HEK293 (cell line): ENCODE data around the gene ACAP1.

Source experiments
- CTCF ChIA-PET: fragments of 350-600 bp; formaldehyde crosslinking; extraction: SDS; loops from one replicate; lab custom pipeline; 2021; ENCODE audit warnings: antibody characterized with exemption; lab: Yijun Ruan, JAX
- POLR2A ChIA-PET: fragments of 300-600 bp; formaldehyde crosslinking; extraction: SDS; loops from one replicate; lab custom pipeline; 2020; ENCODE audit warnings: antibody characterized with exemption, inconsistent platforms; lab: Yijun Ruan, JAX
- H3K27ac ChIP-seq: fragments of 200-500 bp; sonication (Bioruptor generic); 2 replicates; pipeline ENCODE4 v1.5.1; 2014; ENCODE audit warnings: low read depth, low read length, control low read depth, inconsistent platforms; ENCODE audit errors: extremely low read depth
- H3K36me3 ChIP-seq, 2 experiments: fragments of 200-500 bp in 1 of 2; sonication (Bioruptor generic) in 1 of 2; 1 replicate in 1 of 2; 2 replicates in 1 of 2; pipeline ENCODE4 v1.5.1; 2014 to 2017; ENCODE audit warnings: inconsistent platforms in 2 of 2, low read length in 2 of 2; ENCODE audit not compliant: control insufficient read depth in 2 of 2, insufficient read depth in 1 of 2
- H3K4me1 ChIP-seq: fragments of 200-500 bp; sonication (Bioruptor generic); 2 replicates; pipeline ENCODE4 v1.5.1; 2014; ENCODE audit warnings: mild to moderate bottlenecking, low read length, inconsistent platforms; ENCODE audit not compliant: control insufficient read depth, insufficient read depth
- H3K4me3 ChIP-seq: 2 replicates; pipeline ENCODE4 v1.5.1; 2011; ENCODE audit warnings: low read depth, mild to moderate bottlenecking, control low read depth, low read length, moderate library complexity
- H3K9me3 ChIP-seq: fragments of 200-500 bp; sonication (Bioruptor generic); 2 replicates; pipeline ENCODE4 v1.5.1; 2014; ENCODE audit warnings: low read depth, low read length, inconsistent platforms; ENCODE audit not compliant: control insufficient read depth, insufficient read depth
- BCL11B ChIP-seq: fragments of 450-650 bp; formaldehyde crosslinking; IDR thresholded peaks from 2 replicates; pipeline ENCODE4 v1.5.1; 2016; ENCODE audit warnings: low read depth, missing biosample characterization, missing genetic modification characterization
- MYNN ChIP-seq: fragments of 450-650 bp; formaldehyde crosslinking; IDR thresholded peaks from 2 replicates; pipeline ENCODE4 v1.5.1; 2016; ENCODE audit warnings: missing biosample characterization, missing genetic modification characterization, borderline replicate concordance
- SALL2 ChIP-seq: fragments of 450-650 bp; formaldehyde crosslinking; IDR thresholded peaks from 2 replicates; pipeline ENCODE4 v1.5.0; 2017; ENCODE audit warnings: missing biosample characterization, mild to moderate bottlenecking, missing genetic modification characterization, borderline replicate concordance
- SETDB1 ChIP-seq: IDR thresholded peaks from one replicate; pipeline ENCODE4 v1.6.1; 2017; ENCODE audit warnings: mild to moderate bottlenecking, low read length, moderate library complexity, mixed read lengths; ENCODE audit not compliant: insufficient read length
- ZNF138 ChIP-seq: fragments of 450-650 bp; formaldehyde crosslinking; IDR thresholded peaks from 2 replicates; pipeline ENCODE4 v1.5.1; 2016; ENCODE audit warnings: missing biosample characterization, missing genetic modification characterization, borderline replicate concordance
- ZNF23 ChIP-seq: fragments of 450-650 bp; formaldehyde crosslinking; IDR thresholded peaks from 2 replicates; pipeline ENCODE4 v1.5.1; 2016; ENCODE audit warnings: missing biosample characterization, missing genetic modification characterization, borderline replicate concordance
- ZNF302 ChIP-seq: fragments of 450-650 bp; formaldehyde crosslinking; IDR thresholded peaks from 2 replicates; pipeline ENCODE4 v1.5.1; 2016; ENCODE audit warnings: missing biosample characterization, missing genetic modification characterization, low read depth
- ZNF354C ChIP-seq: fragments of 450-650 bp; formaldehyde crosslinking; IDR thresholded peaks from 2 replicates; pipeline ENCODE4 v1.5.1; 2016; ENCODE audit warnings: missing biosample characterization, missing genetic modification characterization, low read depth, borderline replicate concordance
- ZNF423 ChIP-seq: fragments of 450-650 bp; formaldehyde crosslinking; IDR thresholded peaks from 2 replicates; pipeline ENCODE4 v1.5.1; 2016; ENCODE audit warnings: missing biosample characterization, missing genetic modification characterization
- ZNF473 ChIP-seq: fragments of 450-650 bp; formaldehyde crosslinking; IDR thresholded peaks from 2 replicates; pipeline ENCODE4 v1.5.1; 2017; ENCODE audit warnings: missing biosample characterization, missing genetic modification characterization
- ZNF549 ChIP-seq: fragments of 450-650 bp; IDR thresholded peaks from 2 replicates; pipeline ENCODE4 v1.5.1; 2018; ENCODE audit warnings: missing biosample characterization, missing genetic modification characterization, mild to moderate bottlenecking, inconsistent platforms, moderate library complexity
- ZNF558 ChIP-seq: fragments of 450-650 bp; formaldehyde crosslinking; IDR thresholded peaks from 2 replicates; pipeline ENCODE4 v1.5.1; 2016; ENCODE audit warnings: missing biosample characterization, missing genetic modification characterization
- ZNF560 ChIP-seq: fragments of 450-650 bp; formaldehyde crosslinking; IDR thresholded peaks from 2 replicates; pipeline ENCODE4 v1.5.1; 2017; ENCODE audit warnings: missing biosample characterization, missing genetic modification characterization, borderline replicate concordance
- ZNF768 ChIP-seq: fragments of 450-650 bp; formaldehyde crosslinking; IDR thresholded peaks from 2 replicates; pipeline ENCODE4 v1.5.1; 2018; ENCODE audit warnings: missing biosample characterization, mild to moderate bottlenecking, missing genetic modification characterization
- TF ChIP-seq, protein P1 (sequence below): fragments of 450-650 bp; formaldehyde crosslinking; IDR thresholded peaks from 2 replicates; pipeline ENCODE4 v1.5.1; 2016; ENCODE audit warnings: missing biosample characterization, missing genetic modification characterization, borderline replicate concordance
- TF ChIP-seq, protein P2 (sequence below): fragments of 450-650 bp; formaldehyde crosslinking; IDR thresholded peaks from 2 replicates; pipeline ENCODE4 v1.5.1; 2016; ENCODE audit warnings: missing biosample characterization, missing genetic modification characterization
- TF ChIP-seq, protein P3 (sequence below): fragments of 450-650 bp; formaldehyde crosslinking; IDR thresholded peaks from 2 replicates; pipeline ENCODE4 v1.5.1; 2016; ENCODE audit warnings: missing biosample characterization, missing genetic modification characterization
- TF ChIP-seq, protein P4 (sequence below): fragments of 450-650 bp; formaldehyde crosslinking; IDR thresholded peaks from 2 replicates; pipeline ENCODE4 v1.5.1; 2016; ENCODE audit warnings: missing biosample characterization, missing genetic modification characterization
- TF ChIP-seq, protein P5 (sequence below): fragments of 450-650 bp; formaldehyde crosslinking; conservative IDR thresholded peaks from 2 replicates; pipeline ENCODE4 v1.5.1; 2016; ENCODE audit warnings: low read depth, missing biosample characterization, missing genetic modification characterization
- TF ChIP-seq, protein P6 (sequence below): fragments of 450-650 bp; formaldehyde crosslinking; IDR thresholded peaks from 2 replicates; pipeline ENCODE4 v1.5.1; 2016; ENCODE audit warnings: missing biosample characterization, missing genetic modification characterization, borderline replicate concordance

ACAP1 gene

DNA sequence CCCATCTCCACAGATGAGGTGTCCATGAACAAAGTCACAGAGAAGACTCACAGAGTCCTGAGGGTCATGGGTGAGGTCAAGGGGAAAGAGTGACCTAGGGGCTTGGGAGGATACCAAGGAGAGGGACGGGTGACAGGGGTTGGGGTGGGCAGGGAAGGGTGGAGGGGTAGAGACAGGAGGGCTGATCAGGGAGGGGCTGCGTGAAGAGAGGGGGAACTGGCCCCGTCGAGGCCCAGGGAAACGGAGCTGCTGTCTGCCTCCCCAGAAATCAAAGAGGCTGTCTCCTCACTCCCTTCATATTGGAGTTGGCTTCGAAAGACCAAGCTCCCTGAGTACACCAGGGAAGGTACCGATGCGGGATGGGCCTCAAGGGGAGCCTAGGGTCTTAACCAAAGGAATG, 19.2 kb downstream of the ACAP1 start:
- peaks cover 9% of the 10 kb centered on the region for H3K4me1 ChIP-seq
- POLR2A ChIA-PET: interaction anchor here (0.6 to 3.4 kb wide), 12 partner anchors 26 to 228 kb away, joined by 3 to 29 read pairs (median 4); partner anchors contain the start of genes CHRNB1, MPDU1, PLSCR3 and TMEM256
- CTCF ChIA-PET: interaction anchor here (0.6 to 4.3 kb wide), 47 partner anchors 9 to 1881 kb away, joined by 3 to 87 read pairs (median 6); partner anchors contain the start of genes ACAP1, CHRNB1, FGF11 and NEURL4
- no peak overlapping the region for H3K4me3 ChIP-seq
- no peak for TF ChIP-seq SETDB1
- no peak for TF ChIP-seq ZNF558 (tag by site-specific recombination)
- TF ChIP-seq, protein P1, sequence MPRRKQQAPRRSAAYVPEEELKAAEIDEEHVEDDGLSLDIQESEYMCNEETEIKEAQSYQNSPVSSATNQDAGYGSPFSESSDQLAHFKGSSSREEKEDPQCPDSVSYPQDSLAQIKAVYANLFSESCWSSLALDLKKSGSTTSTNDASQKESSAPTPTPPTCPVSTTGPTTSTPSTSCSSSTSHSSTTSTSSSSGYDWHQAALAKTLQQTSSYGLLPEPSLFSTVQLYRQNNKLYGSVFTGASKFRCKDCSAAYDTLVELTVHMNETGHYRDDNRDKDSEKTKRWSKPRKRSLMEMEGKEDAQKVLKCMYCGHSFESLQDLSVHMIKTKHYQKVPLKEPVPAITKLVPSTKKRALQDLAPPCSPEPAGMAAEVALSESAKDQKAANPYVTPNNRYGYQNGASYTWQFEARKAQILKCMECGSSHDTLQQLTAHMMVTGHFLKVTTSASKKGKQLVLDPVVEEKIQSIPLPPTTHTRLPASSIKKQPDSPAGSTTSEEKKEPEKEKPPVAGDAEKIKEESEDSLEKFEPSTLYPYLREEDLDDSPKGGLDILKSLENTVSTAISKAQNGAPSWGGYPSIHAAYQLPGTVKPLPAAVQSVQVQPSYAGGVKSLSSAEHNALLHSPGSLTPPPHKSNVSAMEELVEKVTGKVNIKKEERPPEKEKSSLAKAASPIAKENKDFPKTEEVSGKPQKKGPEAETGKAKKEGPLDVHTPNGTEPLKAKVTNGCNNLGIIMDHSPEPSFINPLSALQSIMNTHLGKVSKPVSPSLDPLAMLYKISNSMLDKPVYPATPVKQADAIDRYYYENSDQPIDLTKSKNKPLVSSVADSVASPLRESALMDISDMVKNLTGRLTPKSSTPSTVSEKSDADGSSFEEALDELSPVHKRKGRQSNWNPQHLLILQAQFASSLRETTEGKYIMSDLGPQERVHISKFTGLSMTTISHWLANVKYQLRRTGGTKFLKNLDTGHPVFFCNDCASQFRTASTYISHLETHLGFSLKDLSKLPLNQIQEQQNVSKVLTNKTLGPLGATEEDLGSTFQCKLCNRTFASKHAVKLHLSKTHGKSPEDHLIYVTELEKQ (tag by site-specific recombination): no peak
- no peak for TF ChIP-seq ZNF23 (tag by site-specific recombination)
- TF ChIP-seq ZNF354C (tag by site-specific recombination): no peak
- TF ChIP-seq ZNF302 (tag by site-specific recombination): no peak
- no peak for TF ChIP-seq SALL2 (tag by site-specific recombination)
- TF ChIP-seq, protein P2, sequence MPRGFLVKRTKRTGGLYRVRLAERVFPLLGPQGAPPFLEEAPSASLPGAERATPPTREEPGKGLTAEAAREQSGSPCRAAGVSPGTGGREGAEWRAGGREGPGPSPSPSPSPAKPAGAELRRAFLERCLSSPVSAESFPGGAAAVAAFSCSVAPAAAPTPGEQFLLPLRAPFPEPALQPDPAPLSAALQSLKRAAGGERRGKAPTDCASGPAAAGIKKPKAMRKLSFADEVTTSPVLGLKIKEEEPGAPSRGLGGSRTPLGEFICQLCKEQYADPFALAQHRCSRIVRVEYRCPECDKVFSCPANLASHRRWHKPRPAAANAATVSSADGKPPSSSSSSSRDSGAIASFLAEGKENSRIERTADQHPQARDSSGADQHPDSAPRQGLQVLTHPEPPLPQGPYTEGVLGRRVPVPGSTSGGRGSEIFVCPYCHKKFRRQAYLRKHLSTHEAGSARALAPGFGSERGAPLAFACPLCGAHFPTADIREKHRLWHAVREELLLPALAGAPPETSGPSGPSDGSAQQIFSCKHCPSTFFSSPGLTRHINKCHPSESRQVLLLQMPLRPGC (tag by site-specific recombination): no peak
- no peak for TF ChIP-seq ZNF768 (tag by site-specific recombination)
- TF ChIP-seq, protein P3, sequence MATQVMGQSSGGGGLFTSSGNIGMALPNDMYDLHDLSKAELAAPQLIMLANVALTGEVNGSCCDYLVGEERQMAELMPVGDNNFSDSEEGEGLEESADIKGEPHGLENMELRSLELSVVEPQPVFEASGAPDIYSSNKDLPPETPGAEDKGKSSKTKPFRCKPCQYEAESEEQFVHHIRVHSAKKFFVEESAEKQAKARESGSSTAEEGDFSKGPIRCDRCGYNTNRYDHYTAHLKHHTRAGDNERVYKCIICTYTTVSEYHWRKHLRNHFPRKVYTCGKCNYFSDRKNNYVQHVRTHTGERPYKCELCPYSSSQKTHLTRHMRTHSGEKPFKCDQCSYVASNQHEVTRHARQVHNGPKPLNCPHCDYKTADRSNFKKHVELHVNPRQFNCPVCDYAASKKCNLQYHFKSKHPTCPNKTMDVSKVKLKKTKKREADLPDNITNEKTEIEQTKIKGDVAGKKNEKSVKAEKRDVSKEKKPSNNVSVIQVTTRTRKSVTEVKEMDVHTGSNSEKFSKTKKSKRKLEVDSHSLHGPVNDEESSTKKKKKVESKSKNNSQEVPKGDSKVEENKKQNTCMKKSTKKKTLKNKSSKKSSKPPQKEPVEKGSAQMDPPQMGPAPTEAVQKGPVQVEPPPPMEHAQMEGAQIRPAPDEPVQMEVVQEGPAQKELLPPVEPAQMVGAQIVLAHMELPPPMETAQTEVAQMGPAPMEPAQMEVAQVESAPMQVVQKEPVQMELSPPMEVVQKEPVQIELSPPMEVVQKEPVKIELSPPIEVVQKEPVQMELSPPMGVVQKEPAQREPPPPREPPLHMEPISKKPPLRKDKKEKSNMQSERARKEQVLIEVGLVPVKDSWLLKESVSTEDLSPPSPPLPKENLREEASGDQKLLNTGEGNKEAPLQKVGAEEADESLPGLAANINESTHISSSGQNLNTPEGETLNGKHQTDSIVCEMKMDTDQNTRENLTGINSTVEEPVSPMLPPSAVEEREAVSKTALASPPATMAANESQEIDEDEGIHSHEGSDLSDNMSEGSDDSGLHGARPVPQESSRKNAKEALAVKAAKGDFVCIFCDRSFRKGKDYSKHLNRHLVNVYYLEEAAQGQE (tag by site-specific recombination): no peak
- TF ChIP-seq ZNF473 (tag by site-specific recombination): no peak
- TF ChIP-seq ZNF560: no peak
- TF ChIP-seq MYNN (tag by site-specific recombination): no peak
- no peak for TF ChIP-seq BCL11B (tag by site-specific recombination)
- TF ChIP-seq ZNF549 (tag by site-specific recombination): no peak
- TF ChIP-seq, protein P4, sequence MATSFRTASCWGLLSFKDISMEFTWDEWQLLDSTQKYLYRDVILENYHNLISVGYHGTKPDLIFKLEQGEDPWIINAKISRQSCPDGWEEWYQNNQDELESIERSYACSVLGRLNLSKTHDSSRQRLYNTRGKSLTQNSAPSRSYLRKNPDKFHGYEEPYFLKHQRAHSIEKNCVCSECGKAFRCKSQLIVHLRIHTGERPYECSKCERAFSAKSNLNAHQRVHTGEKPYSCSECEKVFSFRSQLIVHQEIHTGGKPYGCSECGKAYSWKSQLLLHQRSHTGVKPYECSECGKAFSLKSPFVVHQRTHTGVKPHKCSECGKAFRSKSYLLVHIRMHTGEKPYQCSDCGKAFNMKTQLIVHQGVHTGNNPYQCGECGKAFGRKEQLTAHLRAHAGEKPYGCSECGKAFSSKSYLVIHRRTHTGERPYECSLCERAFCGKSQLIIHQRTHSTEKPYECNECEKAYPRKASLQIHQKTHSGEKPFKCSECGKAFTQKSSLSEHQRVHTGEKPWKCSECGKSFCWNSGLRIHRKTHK (tag by site-specific recombination): no peak
- no peak for TF ChIP-seq ZNF423 (tag by site-specific recombination)
- TF ChIP-seq, protein P5, sequence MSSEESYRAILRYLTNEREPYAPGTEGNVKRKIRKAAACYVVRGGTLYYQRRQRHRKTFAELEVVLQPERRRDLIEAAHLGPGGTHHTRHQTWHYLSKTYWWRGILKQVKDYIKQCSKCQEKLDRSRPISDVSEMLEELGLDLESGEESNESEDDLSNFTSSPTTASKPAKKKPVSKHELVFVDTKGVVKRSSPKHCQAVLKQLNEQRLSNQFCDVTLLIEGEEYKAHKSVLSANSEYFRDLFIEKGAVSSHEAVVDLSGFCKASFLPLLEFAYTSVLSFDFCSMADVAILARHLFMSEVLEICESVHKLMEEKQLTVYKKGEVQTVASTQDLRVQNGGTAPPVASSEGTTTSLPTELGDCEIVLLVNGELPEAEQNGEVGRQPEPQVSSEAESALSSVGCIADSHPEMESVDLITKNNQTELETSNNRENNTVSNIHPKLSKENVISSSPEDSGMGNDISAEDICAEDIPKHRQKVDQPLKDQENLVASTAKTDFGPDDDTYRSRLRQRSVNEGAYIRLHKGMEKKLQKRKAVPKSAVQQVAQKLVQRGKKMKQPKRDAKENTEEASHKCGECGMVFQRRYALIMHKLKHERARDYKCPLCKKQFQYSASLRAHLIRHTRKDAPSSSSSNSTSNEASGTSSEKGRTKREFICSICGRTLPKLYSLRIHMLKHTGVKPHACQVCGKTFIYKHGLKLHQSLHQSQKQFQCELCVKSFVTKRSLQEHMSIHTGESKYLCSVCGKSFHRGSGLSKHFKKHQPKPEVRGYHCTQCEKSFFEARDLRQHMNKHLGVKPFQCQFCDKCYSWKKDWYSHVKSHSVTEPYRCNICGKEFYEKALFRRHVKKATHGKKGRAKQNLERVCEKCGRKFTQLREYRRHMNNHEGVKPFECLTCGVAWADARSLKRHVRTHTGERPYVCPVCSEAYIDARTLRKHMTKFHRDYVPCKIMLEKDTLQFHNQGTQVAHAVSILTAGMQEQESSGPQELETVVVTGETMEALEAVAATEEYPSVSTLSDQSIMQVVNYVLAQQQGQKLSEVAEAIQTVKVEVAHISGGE (tag by site-specific recombination): no peak
- TF ChIP-seq ZNF138 (tag by site-specific recombination): no peak
- TF ChIP-seq, protein P6, sequence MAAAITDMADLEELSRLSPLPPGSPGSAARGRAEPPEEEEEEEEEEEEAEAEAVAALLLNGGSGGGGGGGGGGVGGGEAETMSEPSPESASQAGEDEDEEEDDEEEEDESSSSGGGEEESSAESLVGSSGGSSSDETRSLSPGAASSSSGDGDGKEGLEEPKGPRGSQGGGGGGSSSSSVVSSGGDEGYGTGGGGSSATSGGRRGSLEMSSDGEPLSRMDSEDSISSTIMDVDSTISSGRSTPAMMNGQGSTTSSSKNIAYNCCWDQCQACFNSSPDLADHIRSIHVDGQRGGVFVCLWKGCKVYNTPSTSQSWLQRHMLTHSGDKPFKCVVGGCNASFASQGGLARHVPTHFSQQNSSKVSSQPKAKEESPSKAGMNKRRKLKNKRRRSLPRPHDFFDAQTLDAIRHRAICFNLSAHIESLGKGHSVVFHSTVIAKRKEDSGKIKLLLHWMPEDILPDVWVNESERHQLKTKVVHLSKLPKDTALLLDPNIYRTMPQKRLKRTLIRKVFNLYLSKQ (tag by site-specific recombination): no peak
- H3K36me3 ChIP-seq: no peaks in the 10 kb centered on the region
- no peaks in the 10 kb centered on the region for H3K9me3 ChIP-seq
- no peak overlapping the region for H3K27ac ChIP-seq
